Glomerular visceral epithelial cell (primary cell): ENCODE data around the gene SIN3B.

ENCODE experiments used
- DNase-seq: peaks from one replicate; pipeline ENCODE4 v3.0.0-alpha.2; 2016; ENCODE audit errors: extremely low spot score

The SIN3B gene

GRCh38 chr19:16825312-16826052 is 3.7 kb upstream of the SIN3B start:
- peak; percentile 97 for DNase-seq

- no peak for DNase-seq
Measured at GRCh38 chr19:16829822-16830289, 658 bp downstream of the SIN3B start.

- peak; percentile 44 for DNase-seq
Measured at GRCh38 chr19:16830679-16831078, 1.5 kb downstream of the SIN3B start.

- DNase-seq: no peak
Measured at GRCh38 chr19:16831531-16831930, 2.3 kb downstream of the SIN3B start.

DNA sequence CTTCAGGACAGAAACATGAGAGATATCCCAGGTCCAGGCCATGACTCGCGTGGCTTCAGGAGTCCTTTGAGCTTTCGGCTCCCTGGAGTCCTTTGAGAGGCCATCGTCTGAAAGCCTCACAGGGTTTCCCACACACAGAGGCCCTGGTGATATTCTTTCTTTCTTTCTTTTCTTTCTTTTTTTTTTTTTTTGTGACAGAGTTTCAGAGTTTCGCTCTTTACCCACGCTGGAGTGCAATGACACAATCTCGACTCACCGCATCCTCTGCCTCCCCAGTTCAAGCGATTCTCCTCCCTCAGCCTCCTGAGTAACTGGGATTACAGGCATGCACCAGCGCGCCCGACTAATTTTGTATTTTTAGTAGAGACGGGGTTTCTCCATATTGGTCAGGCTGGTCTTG is 5.5 kb downstream of the SIN3B start:
- peak; percentile 38 for DNase-seq

GRCh38 chr19:16836115-16837034 is 7.2 kb downstream of the SIN3B start:
- no peak for DNase-seq

GRCh38 chr19:16837035-16837362 is 7.8 kb downstream of the SIN3B start:
- DNase-seq: no peak

GRCh38 chr19:16841391-16841926 is 12.3 kb downstream of the SIN3B start:
- DNase-seq: no peak

GRCh38 chr19:16846901-16847300 is 17.7 kb downstream of the SIN3B start:
- DNase-seq: no peak

DNA sequence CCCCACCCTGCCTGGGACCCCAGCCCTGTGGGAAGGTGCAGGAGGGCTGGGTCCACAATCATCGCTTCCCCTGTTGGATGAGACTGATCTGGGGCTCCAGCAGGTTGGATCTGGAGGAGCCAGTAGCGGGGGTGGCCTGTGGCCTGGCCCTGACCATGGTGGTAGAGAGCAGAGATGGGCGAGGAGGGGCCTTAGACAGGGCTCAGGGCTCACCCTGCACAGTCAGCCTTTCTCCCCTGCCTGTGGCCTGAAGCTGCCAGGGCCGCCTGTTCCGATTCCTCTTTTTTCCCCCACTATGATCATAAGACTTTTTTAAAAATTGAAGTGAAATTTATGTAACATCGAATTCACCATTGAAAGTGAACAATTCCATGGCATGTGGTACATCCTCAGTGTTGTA is 18.2 kb downstream of the SIN3B start:
- DNase-seq: no peak

DNA sequence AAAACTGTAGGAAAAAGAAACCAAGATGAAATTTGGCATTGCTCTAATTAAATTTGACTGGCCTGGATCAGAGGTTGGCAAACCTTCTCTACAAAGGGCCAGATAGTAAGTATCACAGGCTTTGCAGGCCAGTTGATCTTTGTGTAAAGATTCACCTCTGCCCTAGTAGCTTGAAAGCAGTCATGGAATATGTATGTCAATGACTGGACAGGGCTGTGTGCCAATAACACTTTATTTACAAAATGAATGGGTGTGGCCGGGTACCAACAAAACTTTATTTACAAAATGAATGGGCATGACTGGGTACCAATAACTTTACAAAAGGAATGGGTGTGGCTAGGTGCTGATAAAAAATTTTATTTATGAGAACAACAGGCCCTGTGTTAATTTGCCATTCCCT is 20.0 kb downstream of the SIN3B start:
- DNase-seq: no peak

DNA sequence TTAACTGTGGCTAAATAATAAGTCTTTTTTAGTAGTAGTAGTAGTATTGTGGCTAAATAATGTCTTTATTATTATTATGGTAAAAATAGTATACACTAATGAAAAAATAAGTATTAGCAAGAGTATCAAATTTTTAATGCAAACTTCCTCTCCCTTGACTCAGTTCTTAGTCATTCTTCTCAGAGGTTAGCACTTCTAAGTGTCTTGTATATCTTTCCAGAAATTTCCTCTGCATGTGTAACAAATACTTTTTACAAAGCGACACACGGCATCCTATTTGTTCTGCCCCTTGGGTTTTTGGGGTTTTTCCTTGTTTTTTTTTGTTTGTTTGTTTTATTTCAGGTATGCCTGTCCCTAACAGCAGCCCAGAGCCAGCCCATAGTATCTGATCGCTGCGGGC is 20.9 kb downstream of the SIN3B start:
- no peak for DNase-seq

DNA sequence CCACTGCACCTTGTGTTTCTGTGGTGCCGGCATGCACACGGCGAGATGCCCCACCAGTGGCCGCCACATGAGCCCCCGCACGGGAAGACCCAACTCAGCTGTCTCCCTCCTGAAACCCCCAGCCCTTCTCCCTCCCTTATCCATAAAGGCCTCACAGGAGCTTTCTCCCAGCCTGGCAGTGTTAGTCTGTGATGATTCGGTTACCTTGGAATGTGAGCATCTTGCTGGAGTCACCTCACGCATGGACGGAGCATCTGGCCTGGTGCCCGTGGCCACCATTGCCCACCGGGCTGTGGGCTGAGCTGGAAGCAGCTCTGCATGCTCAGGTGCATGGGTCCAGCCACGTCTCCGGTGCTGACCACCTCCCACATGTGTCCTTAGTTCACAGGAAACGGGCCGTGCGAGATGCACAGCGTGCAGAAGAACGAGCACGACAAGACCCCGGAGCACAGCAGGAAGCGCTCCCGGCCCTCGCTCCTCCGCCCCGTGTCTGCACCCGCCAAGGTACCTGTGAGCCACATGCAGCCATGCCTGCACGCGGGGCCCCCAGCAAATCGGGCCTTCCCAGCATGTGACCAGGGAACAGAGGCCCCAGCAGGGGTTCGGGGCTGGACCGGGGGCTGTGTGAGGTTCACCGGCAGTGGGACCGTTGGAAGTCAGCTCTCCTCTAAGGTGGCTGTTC is 22.0 kb downstream of the SIN3B start:
- peak; percentile 91 for DNase-seq

- DNase-seq: no peak
Measured at GRCh38 chr19:16853066-16853465, 23.9 kb downstream of the SIN3B start.

GRCh38 chr19:16856091-16856490 is 26.9 kb downstream of the SIN3B start:
- DNase-seq: no peak

DNA sequence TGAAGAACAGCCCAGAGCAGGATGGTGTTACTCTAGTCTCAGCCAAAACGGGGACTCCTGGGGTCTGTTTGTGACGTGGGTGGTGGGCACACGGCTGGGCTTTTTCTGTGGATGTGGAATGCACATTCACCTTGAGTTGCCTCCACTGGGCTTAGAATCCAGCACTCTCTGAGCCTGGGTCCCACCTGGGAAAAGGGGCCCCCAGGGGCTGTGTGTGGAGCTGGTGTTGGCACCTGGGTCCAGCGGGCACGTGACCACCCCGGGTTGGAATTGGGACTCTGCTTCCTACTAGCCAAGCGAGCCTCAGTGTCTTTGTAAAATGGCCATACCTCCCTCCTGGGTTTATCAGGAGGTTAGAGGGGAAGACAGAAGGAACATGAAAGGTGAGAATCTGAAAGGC is 30.4 kb downstream of the SIN3B start:
- DNase-seq: no peak

DNA sequence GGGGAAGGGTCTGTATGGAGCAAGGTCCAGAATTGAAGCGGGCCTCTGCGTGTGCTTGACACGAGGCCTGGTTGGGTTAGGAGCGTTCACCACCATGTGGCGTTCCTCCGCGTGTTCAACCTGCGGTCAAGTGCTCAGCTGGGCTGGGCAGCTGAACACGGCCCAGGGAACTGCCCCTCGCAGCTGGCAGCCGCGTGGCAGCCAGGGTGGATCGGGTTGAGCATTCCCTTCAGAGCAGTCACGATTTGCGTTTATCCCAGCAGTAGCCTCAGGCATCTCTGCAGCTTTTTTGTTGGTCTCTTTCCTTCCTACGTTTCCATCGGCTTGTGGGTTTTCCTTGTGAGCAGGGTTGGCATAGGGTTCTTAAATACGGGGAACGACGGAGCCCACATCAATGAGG is 30.9 kb downstream of the SIN3B start:
- no peak for DNase-seq

GRCh38 chr19:16861011-16861410 is 31.8 kb downstream of the SIN3B start:
- no peak for DNase-seq

DNA sequence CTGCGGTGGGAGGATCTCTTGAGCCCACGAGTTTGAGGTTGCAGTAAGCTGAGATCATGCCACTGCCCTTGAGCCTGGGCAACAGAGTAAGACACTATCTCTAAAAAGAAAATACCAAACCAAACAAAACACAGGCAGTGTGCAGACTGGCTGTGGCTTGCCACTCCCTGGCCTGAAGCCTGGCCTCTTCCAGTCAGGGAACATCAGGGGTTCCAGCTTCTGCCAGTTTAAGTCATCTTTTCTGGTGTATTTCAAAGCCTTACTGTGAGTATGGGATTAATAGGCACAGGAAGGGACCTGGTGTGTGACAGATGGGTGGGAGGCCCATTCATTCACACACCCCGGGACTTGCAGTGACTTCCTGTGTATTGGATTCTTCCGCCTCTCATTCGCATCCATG is 32.6 kb downstream of the SIN3B start:
- DNase-seq: no peak

DNA sequence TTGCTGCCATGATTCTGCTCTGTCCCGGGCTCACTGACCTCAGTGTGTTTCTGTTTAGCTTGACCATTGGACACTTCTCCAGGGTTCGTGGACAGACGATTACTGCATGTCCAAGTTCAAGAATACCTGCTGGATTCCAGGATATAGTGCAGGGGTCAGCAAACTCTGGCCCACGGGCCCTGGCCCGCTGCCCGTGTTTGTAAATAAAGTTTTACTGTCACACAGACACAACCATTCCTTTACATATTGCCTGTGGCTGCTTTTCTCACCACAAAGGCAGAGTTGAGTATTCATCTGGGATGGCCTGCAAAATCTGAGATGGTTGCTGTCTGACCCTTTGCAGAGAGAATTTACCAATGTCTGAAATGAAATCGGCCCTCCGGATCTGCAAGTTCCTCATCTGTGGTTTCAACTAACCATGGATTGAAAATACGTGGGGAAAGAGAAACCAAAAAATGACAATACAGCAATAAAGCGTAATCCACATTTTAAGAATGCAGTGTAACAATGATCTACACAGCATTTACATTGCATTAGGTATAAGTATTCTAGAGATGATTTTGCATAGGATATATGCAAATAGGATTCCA is 33.7 kb downstream of the SIN3B start:
- no peak for DNase-seq

- DNase-seq: no peak
Measured at GRCh38 chr19:16867211-16867610, 38.0 kb downstream of the SIN3B start.
